IPS-20b (cell line): ENCODE data around the gene ACTG1.

Source experiments
- H3K27ac ChIP-seq: one replicate; pipeline ENCODE4 v1.5.1; 2013; ENCODE audit warnings: low read length
- H3K27me3 ChIP-seq: 2 replicates; pipeline ENCODE4 v1.6.1; 2013; ENCODE audit warnings: mild to moderate bottlenecking, low read length, inconsistent platforms; ENCODE audit not compliant: insufficient read depth
- H3K36me3 ChIP-seq: 2 replicates; pipeline ENCODE4 v1.6.1; 2013; ENCODE audit warnings: low read depth, mild to moderate bottlenecking, inconsistent platforms, low read length, moderate library complexity; ENCODE audit not compliant: insufficient read depth
- H3K4me1 ChIP-seq: 2 replicates; pipeline ENCODE4 v1.6.1; 2013; ENCODE audit warnings: mild to moderate bottlenecking, control low read depth, inconsistent platforms, low read length, moderate library complexity; ENCODE audit not compliant: insufficient read depth
- H3K4me3 ChIP-seq: 2 replicates; pipeline ENCODE4 v1.5.1; 2013; ENCODE audit warnings: mild to moderate bottlenecking, low read length, inconsistent platforms
- H3K9ac ChIP-seq: 2 replicates; pipeline ENCODE4 v1.6.1; 2013; ENCODE audit warnings: low read depth, mild to moderate bottlenecking, inconsistent platforms, low read length, moderate library complexity
- H3K9me3 ChIP-seq: 2 replicates; pipeline ENCODE4 v1.6.1; 2013; ENCODE audit warnings: mild to moderate bottlenecking, low read depth, low read length, inconsistent platforms; ENCODE audit not compliant: insufficient read depth

Gene ACTG1

GRCh38 chr17:81527591-81528383, 15.2 kb upstream of the ACTG1 start, which contains the start of gene FSCN2:
FSCN2 (plus strand) TSS chr17:81528377; CDS start chr17:81528532, 155 bp downstream.
- Histone ChIP-seq H3K27me3 (peaks cover 16% of the 10 kb centered on the region), H3K4me1 (no peaks in the 10 kb centered on the region), H3K9ac (no peak within 1 kb of the TSS)

GRCh38 chr17:81526662-81527571, 14.3 kb upstream of the ACTG1 start:
- no peaks in the 10 kb centered on the region for H3K4me1 ChIP-seq
- H3K4me3 ChIP-seq = no peak overlapping the region
- H3K36me3 ChIP-seq = no peaks in the 10 kb centered on the region
- peaks cover 17% of the 10 kb centered on the region for H3K27me3 ChIP-seq
- no peak overlapping the region for H3K27ac ChIP-seq
- no peak overlapping the region for H3K9ac ChIP-seq
- H3K9me3 ChIP-seq = no peaks in the 10 kb centered on the region

More at GRCh38 chr17:81527591-81528383, 15.2 kb upstream of the ACTG1 start, which contains the start of gene FSCN2:
- Histone ChIP-seq H3K9me3 (no peaks in the 10 kb centered on the region), H3K27ac (no peak within 1 kb of the TSS), H3K36me3 (no peaks in the 10 kb centered on the region), H3K4me3 (no peak within 1 kb of the TSS)

GRCh38 chr17:81524865-81525159, 12.2 kb upstream of the ACTG1 start:
- Histone ChIP-seq H3K9ac (no peak overlapping the region), H3K36me3 (no peaks in the 10 kb centered on the region), H3K27me3 (peaks cover 38% of the 10 kb centered on the region), H3K4me1 (no peaks in the 10 kb centered on the region; the same call in 1 of the 2 replicates), H3K9me3 (no peaks in the 10 kb centered on the region), H3K4me3 (no peak overlapping the region), H3K27ac (no peak overlapping the region)

GRCh38 chr17:81524039-81524864, 11.7 kb upstream of the ACTG1 start:
- H3K4me3 ChIP-seq = no peak overlapping the region
- no peaks in the 10 kb centered on the region for H3K36me3 ChIP-seq
- H3K4me1 ChIP-seq = no peaks in the 10 kb centered on the region; the same call in 1 of the 2 replicates
- H3K9me3 ChIP-seq = no peaks in the 10 kb centered on the region
- peaks cover 44% of the 10 kb centered on the region for H3K27me3 ChIP-seq
- no peak overlapping the region for H3K27ac ChIP-seq
- no peak overlapping the region for H3K9ac ChIP-seq

- Histone ChIP-seq H3K27me3 (peaks cover 51% of the 10 kb centered on the region), H3K4me1 (no peaks in the 10 kb centered on the region; the same call in 1 of the 2 replicates), H3K27ac (no peak overlapping the region), H3K36me3 (no peaks in the 10 kb centered on the region), H3K9ac (no peak overlapping the region), H3K4me3 (no peak overlapping the region), H3K9me3 (no peaks in the 10 kb centered on the region)
These were observed 10.9 kb upstream of the ACTG1 start for GRCh38 chr17:81523402-81524038.

GRCh38 chr17:81522491-81523401, 10.1 kb upstream of the ACTG1 start:
- H3K9me3 ChIP-seq = no peaks in the 10 kb centered on the region
- H3K27me3 ChIP-seq = peaks cover 59% of the 10 kb centered on the region
- no peak overlapping the region for H3K9ac ChIP-seq
- no peak overlapping the region; the same call in 1 of the 2 replicates for H3K4me3 ChIP-seq
- no peaks in the 10 kb centered on the region for H3K36me3 ChIP-seq
- no peak overlapping the region for H3K27ac ChIP-seq
- H3K4me1 ChIP-seq = peaks cover 3% of the 10 kb centered on the region; the same call in 1 of the 2 replicates

GRCh38 chr17:81520021-81520901, 7.7 kb upstream of the ACTG1 start:
- Histone ChIP-seq H3K27me3 (peaks cover 70% of the 10 kb centered on the region), H3K36me3 (no peaks in the 10 kb centered on the region), H3K9me3 (no peaks in the 10 kb centered on the region), H3K4me1 (peaks cover 10% of the 10 kb centered on the region), H3K27ac (no peak overlapping the region), H3K9ac (peak overlapping the region; percentile 51; the same call in 1 of the 2 replicates), H3K4me3 (peak overlapping the region; percentile 62; the same call in 1 of the 2 replicates)

- H3K4me3 ChIP-seq = peak overlapping the region; percentile 62; the same call in 1 of the 2 replicates
- peaks cover 10% of the 10 kb centered on the region for H3K4me1 ChIP-seq
- no peaks in the 10 kb centered on the region for H3K9me3 ChIP-seq
- H3K27ac ChIP-seq = no peak overlapping the region
- peaks cover 70% of the 10 kb centered on the region for H3K27me3 ChIP-seq
- H3K36me3 ChIP-seq = no peaks in the 10 kb centered on the region
- peak overlapping the region; percentile 53; the same call in 1 of the 2 replicates for H3K9ac ChIP-seq
These were observed 6.9 kb upstream of the ACTG1 start for GRCh38 chr17:81519284-81520020.

- H3K4me3 ChIP-seq = peak overlapping the region; percentile 62
- H3K4me1 ChIP-seq = peaks cover 10% of the 10 kb centered on the region
- H3K27ac ChIP-seq = no peak overlapping the region
- peak overlapping the region; percentile 53; the same call in 1 of the 2 replicates for H3K9ac ChIP-seq
- H3K36me3 ChIP-seq = no peaks in the 10 kb centered on the region
- no peaks in the 10 kb centered on the region for H3K9me3 ChIP-seq
- H3K27me3 ChIP-seq = peaks cover 70% of the 10 kb centered on the region
These were observed 6.2 kb upstream of the ACTG1 start for GRCh38 chr17:81518785-81519283.
